ENCODE measurements around the gene CRABP2. TPM values are rescaled to one million over a fixed set of nuclear protein-coding genes. Genes with fewer than 3 reads are reported as not detected.

CRABP2 gene
- total and polyA plus RNA-seq, 10 of the 15 experiments (the other 5 are each of a cell fraction or from before 2014, with no cell fraction given), result 0.21 to 1.3 (median 0.41) TPM

DNA sequence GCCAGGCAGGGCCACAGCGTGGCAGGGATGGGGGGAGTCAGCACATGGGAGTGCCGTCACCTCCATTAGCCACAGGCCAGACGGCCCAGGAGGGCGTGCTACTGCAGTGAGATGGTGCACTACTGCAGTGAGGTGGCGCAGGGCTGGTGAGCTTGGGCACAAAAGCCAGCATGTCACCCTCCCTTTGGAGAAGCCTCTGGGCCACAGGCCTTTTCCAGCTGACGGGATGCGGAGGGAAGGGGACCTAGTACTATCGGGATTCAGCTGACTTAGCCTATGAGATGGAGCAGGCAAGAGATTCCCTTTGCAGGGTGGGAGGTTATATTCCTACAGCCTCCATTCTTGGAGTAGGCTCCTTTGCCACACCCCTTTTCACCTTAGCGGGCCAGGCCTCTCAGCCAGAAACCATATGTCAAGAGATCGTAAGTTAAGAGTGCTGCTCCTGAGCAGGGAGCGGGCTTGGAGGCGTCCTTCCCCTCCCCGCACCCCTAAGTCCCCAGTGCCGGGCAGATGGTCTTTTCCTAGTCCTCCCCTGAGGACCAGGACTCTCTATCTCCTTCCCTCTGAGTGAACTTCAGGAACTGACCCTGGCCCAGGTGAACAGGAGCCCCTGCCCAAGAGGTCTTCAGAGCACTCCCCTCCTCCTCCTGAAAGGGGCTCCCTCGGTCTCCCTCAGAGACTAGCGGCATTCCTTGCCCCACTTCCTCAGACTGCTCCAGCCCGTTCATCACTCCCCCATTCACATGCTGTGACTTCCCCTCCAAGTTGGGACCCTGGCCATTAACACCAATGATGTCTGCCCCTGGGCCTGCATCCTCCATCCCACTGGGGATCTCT lies 36.4 kb downstream of the CRABP2 start:
- Histone ChIP-seq H3K9ac (ENCODE audit: control insufficient read depth, insufficient read depth, low read length) (no peak overlapping the region), H3K4me3 (no peak overlapping the region), H3K4me1 (ENCODE audit: control insufficient read depth, insufficient read depth, low read length) (peaks cover 16% of the 10 kb centered on the region), H2AFZ (ENCODE audit: control insufficient read depth, low read depth, low read length) (no peak overlapping the region), H3K79me2 (ENCODE audit: control insufficient read depth, insufficient read depth, low read length) (no peaks in the 10 kb centered on the region), H3K4me2 (ENCODE audit: control insufficient read depth, insufficient read depth) (no peak overlapping the region), H3K27ac (ENCODE audit: control insufficient read depth, insufficient read depth) (no peak overlapping the region), H3K36me3 (ENCODE audit: control insufficient read depth in 2 of 2, insufficient read depth in 2 of 2, low read length in 1 of 2) (no peaks in the 10 kb centered on the region), H3K27me3 (replicated peaks in 1 of 2; ENCODE audit: control insufficient read depth in 2 of 2, insufficient read depth in 2 of 2, low read length in 1 of 2) (peaks cover 0 to 3% of the 10 kb centered on the region in 2 experiments; a peak in 2 of 4 replicates), H3K9me3 (replicated peaks; ENCODE audit: control insufficient read depth, insufficient read depth, low read length) (no peaks in the 10 kb centered on the region), H4K20me1 (ENCODE audit: control insufficient read depth, insufficient read depth) (no peaks in the 10 kb centered on the region)
- FAIRE-seq (no peak), DNase-seq (ENCODE audit: low read depth, low spot score) (no peak), ATAC-seq (no peak)
- ChIA-PET RAD21 (ENCODE audit: unreplicated experiment) (no interaction called here), POLR2A (no interaction called here), CTCF (interaction anchor here (1.3 to 1.6 kb wide), 2 partner anchors 9 kb away, joined by 4 to 5 read pairs; no protein-coding TSS in a partner anchor), SMC1A (ENCODE audit: uncharacterized antibody, unreplicated experiment) (no interaction called here)
- no TSS peak for BruUV-seq (replicated peaks)
- in situ Hi-C loops (cut with MboI) (no loop called here), intact Hi-C loops (cut with micrococcal nuclease; ENCODE audit: unreplicated experiment) (loop anchor here (10.0 kb wide), 1 partner anchor 56 kb away; the partner anchor contains the start of genes ISG20L2 and METTL25B)
- no peak for TF ChIP-seq PML (IDR thresholded peaks at IDR 0.05; ENCODE audit: low read length)
- no peak for TF ChIP-seq CBX3 (IDR thresholded peaks at IDR 0.05; ENCODE audit: borderline replicate concordance, low read depth)
- no peak for TF ChIP-seq NFYA (IDR thresholded peaks at IDR 0.05; ENCODE audit: borderline replicate concordance, low read depth, low read length)
- no peak for TF ChIP-seq GABPA (IDR thresholded peaks at IDR 0.05; ENCODE audit: low read depth)
- TF ChIP-seq RELB (IDR thresholded peaks at IDR 0.05; ENCODE audit: low read depth), result no peak
- no peak for TF ChIP-seq CHD2 (IDR thresholded peaks at IDR 0.05; ENCODE audit: borderline replicate concordance, low read depth, low read length)
- no peak for TF ChIP-seq BACH1 (IDR thresholded peaks at IDR 0.05; ENCODE audit: borderline replicate concordance)
- no peak for TF ChIP-seq ZBTB4 (CRISPR knock-in tag; IDR thresholded peaks at IDR 0.05)
- no peak for TF ChIP-seq ESRRA (IDR thresholded peaks at IDR 0.05; ENCODE audit: low read length)
- TF ChIP-seq MTA3 (IDR thresholded peaks at IDR 0.05; ENCODE audit: borderline replicate concordance, low read length), result no peak
- no peak for TF ChIP-seq TCF7 (IDR thresholded peaks at IDR 0.05; ENCODE audit: borderline replicate concordance)
- TF ChIP-seq, protein P1, sequence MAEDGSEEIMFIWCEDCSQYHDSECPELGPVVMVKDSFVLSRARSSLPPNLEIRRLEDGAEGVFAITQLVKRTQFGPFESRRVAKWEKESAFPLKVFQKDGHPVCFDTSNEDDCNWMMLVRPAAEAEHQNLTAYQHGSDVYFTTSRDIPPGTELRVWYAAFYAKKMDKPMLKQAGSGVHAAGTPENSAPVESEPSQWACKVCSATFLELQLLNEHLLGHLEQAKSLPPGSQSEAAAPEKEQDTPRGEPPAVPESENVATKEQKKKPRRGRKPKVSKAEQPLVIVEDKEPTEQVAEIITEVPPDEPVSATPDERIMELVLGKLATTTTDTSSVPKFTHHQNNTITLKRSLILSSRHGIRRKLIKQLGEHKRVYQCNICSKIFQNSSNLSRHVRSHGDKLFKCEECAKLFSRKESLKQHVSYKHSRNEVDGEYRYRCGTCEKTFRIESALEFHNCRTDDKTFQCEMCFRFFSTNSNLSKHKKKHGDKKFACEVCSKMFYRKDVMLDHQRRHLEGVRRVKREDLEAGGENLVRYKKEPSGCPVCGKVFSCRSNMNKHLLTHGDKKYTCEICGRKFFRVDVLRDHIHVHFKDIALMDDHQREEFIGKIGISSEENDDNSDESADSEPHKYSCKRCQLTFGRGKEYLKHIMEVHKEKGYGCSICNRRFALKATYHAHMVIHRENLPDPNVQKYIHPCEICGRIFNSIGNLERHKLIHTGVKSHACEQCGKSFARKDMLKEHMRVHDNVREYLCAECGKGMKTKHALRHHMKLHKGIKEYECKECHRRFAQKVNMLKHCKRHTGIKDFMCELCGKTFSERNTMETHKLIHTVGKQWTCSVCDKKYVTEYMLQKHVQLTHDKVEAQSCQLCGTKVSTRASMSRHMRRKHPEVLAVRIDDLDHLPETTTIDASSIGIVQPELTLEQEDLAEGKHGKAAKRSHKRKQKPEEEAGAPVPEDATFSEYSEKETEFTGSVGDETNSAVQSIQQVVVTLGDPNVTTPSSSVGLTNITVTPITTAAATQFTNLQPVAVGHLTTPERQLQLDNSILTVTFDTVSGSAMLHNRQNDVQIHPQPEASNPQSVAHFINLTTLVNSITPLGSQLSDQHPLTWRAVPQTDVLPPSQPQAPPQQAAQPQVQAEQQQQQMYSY (CRISPR knock-in tag; IDR thresholded peaks at IDR 0.05), result no peak
- TF ChIP-seq HSF1 (IDR thresholded peaks at IDR 0.05; ENCODE audit: low read depth, low read length), result no peak
- WGBS (ENCODE audit: insufficient coverage, insufficient replicate concordance, low lambda C conversion rate, missing lambda C conversion rate), result 47% methylated on average over 17 of the region's 17 CpGs

All from GM12878 (cell line).